Activated CD8-positive, alpha-beta memory T cell treated with anti-CD3 and anti-CD28 coated beads for 36 hours (primary cell): ENCODE results near the gene POLR2F. TPM values are rescaled to one million over a fixed set of nuclear protein-coding genes. Genes with fewer than 3 reads are reported as not detected.

Experiments used
- CTCF ChIA-PET: fragments of 350-600 bp; sonication (Branson Sonifier 250); formaldehyde crosslinking; loops from one replicate; lab custom pipeline; 2021; ENCODE audit warnings: antibody characterized with exemption; lab: Charles Lee
- POLR2A ChIA-PET: fragments of 350-600 bp; sonication (Branson Sonifier 250); formaldehyde crosslinking; loops from one replicate; lab custom pipeline; 2021; ENCODE audit warnings: antibody characterized with exemption; lab: Charles Lee
- total RNA-seq, 2 experiments: library from RNA; stranded (reverse); gene quantifications; one replicate each; pipeline ENCODE4 v1.2.3, GENCODE V29; 2021

The POLR2F gene
- total RNA-seq, 2 experiments from 2014 or later: 136 to 139 TPM

DNA sequence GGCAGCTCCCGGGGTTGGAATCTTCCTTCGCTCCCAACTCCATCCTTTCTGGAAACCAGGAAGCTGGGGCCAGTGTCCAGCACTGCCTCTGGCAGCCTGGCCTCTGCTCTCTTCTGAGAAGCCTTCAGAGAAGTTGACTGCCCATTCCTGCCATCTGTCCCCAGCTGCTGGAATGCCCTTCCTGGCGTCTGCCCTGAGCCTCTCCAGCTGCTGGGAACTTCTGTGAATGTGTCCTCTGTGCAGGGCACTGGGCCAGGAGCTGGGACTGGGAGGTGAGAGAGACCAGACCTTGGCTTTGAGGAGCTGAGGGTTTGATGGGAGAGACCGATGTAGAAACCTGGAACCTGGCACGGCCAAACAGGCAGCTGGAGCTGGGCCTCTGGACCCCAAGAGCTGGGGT is 36.8 kb downstream of the POLR2F start:
- ChIA-PET CTCF (interaction anchor here (1.3 kb wide), 1 partner anchor 13 kb away, joined by 4 read pairs; no protein-coding TSS in a partner anchor), POLR2A (no interaction called here)

DNA sequence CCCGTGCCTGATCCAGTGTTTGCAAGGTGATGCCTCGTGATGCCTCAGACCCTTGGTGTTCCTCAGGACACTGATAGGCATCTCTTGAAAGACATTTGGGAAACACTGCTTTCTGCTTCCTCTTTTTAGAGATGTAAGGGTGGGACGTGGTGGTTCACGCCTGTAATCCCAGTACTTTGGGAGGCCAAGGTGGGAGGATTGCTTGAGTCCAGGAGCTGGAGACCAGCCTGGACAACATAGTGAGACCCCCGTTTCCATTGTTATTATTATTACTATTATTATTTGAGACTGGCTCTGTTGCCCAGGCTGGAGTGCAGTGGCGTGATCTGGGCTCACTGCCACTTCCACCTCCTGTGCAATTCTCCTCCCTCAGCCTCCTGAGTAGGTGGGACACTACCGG is 37.4 kb downstream of the POLR2F start:
- ChIA-PET CTCF (interaction anchor here (1.3 kb wide), 1 partner anchor 13 kb away, joined by 4 read pairs; no protein-coding TSS in a partner anchor), POLR2A (no interaction called here)

DNA sequence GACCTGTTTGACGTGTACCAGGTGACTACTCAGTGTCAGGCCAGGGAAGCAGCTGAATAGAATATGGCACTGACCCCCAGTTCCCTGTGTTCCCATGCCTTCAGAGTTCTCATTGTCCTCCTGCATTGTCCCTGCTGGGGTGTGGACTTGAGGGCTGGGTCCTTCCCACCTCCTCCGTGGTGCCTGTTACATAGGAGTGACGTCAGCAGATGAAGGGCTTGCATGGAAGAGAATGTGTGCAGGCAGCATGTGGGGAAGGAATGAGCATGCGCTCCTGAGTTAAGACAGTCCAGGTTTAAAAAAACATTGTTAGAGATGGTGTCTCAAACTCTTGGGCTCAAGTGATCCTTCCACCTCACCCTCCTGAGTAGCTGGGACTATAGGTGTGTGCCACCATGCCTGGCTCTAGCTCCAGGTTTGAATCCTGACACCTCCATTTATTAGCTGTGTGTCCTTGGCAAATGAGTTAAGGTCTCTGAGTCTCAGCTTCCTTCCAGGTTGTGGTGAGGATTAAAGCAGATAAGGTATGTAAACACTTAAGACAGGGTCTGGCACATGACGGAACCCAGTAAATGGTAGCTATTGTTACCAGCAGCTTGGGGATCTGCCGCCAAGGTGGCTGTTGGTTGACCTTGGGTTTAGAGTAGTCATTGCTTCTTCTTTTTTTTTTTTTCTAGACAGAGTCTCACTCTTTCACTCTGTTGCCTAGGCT is 38.4 kb downstream of the POLR2F start:
- ChIA-PET CTCF (no interaction called here), POLR2A (no interaction called here)

DNA sequence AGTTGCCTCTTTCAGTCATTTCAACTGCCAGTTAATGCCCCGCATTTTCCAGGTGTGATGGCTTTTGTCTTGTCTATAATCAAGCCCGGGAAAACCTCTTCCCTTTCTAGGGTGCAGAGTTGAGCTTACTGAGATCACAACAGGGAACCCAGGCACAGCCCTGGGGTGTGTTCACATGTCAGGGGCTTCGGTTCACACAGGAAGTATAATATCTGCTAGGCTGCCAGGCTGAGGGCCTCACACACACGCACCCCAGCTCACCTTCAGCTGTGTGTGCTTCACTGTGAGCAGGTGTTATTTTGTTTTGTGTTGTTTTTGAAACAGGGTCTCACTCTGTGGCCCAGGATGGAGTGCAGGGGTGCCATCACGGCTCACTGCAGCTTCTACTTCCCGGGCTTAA is 40.5 kb downstream of the POLR2F start:
- ChIA-PET POLR2A (no interaction called here), CTCF (interaction anchor here (1.0 kb wide), 1 partner anchor 10 kb away, joined by 3 read pairs; no protein-coding TSS in a partner anchor)

DNA sequence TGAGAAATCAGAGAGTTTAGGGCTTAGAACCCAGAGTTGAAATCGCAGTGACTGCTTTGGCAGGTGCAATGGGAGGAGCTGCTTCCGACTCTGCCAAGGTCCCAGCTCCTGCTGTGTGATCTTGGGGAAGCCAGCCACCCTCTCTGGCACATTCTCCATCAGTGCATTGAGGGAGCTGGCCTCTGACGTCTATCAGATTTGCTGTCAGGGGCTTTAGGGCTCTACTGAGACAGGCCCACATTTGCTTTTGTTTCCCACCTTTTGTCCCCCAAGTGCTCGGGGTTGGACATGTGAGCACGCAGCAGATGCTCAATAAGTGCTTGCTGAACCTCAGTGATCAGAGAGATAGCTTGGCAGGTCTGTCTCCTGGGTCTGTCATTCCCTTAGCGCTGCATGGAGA is 41.5 kb downstream of the POLR2F start:
- CTCF ChIA-PET: interaction anchor here (1.1 kb wide), 1 partner anchor 58 kb away, joined by 3 read pairs; no protein-coding TSS in a partner anchor
- POLR2A ChIA-PET: no interaction called here

DNA sequence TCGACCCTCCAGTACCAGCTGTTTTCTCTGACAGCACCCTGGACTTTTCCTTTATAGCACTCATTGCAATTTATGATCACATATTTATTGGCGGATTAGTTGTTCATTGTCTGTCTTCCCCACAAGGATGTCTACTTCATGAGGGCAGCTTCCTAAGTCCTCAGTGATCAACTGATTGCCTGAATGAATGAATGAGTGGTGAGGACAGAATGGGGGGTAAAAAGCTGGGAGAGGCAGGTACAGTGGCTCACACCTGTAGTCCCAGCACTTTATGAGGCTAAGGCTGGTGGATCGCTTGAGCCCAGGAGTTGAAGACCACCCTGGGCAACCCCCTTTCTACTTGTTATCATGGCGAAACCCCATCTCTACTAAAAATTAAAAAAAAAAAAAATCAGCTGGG is 42.0 kb downstream of the POLR2F start:
- CTCF ChIA-PET: interaction anchor here (1.1 kb wide), 1 partner anchor 57 kb away, joined by 3 read pairs; no protein-coding TSS in a partner anchor
- POLR2A ChIA-PET: interaction anchor here (0.6 kb wide), 1 partner anchor 9 kb away, joined by 3 read pairs; no protein-coding TSS in a partner anchor

DNA sequence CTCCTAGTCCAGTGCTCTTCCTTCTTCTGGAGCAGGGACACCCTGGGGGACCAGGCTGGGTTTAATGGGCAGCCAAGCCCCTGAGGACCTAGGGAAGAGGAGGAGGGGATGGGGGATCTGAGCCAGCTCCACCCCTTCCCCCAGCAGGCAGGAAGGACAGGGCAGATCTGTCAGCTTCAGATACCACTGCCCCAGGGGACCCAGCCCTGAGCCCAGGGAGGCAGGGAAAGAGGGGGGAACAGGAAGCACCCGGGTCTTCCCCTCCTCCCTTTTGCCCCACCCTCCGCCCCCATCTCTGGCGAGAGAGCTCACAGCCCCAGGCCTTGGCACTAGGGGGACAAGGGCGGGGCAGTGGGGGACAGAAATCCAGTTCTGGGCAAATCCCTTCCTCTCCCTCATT is 42.6 kb downstream of the POLR2F start:
- ChIA-PET CTCF (interaction anchor here (1.1 kb wide), 1 partner anchor 56 kb away, joined by 3 read pairs; no protein-coding TSS in a partner anchor), POLR2A (interaction anchor here (0.6 kb wide), 1 partner anchor 10 kb away, joined by 3 read pairs; no protein-coding TSS in a partner anchor)

DNA sequence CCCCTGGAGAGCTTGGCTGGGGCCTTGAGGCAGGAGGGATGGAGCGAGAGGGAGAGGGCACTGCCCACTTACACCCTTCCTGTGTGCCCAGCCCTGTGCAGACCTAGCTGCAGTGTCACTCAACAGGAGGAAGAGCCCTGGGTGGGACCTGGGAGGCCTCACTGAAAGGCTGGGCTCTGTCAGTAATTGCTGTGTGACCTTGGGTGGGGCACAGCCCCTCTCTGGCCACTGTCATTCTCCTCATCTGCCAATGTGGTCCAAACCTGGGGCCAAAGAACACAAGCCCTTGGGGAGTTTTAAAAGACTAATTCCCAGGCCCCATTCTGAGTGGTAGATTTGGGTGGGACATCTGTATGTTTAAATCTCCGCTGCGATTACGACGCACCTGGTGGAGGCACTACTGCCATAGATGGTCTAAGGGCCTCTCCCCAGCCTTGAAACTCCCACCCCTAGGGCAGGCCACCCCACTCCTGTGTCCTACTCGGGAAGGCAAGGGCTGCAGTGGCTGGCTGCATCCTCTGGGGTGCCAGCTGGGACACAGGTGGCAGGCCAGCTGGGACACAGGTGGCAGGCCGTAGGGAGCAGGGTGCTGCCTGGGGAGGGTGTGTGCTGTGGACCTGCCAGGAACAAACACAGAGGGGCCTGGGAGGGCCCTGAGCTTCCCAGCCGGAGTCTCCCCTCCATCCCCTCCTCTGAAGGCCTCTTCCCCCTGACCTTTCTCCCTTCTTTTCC is 43.2 kb downstream of the POLR2F start:
- CTCF ChIA-PET: no interaction called here

DNA sequence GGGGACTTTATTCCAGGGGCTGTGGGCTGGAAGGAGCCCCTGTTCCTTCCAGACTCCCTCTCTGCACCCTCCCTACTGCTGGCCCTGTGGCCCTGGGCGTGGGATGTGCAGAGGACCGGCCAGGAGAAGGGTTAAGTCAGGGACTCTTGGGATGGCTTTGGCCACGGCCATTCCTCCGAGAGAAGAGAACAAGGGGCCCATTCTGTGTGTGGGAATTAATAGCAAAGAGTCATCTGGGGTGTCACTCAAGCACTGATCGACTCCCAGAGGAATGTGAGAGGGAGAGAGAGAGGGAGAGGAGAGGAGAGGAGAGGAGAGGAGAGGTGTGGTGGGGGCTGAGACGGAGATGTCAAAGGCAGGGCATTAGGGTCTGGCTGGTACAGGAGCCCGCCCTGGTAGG is 45.0 kb downstream of the POLR2F start:
- CTCF ChIA-PET: no interaction called here
- POLR2A ChIA-PET: no interaction called here

More for the DNA sequence above, 43.2 kb downstream of the POLR2F start:
- POLR2A ChIA-PET: no interaction called here

DNA sequence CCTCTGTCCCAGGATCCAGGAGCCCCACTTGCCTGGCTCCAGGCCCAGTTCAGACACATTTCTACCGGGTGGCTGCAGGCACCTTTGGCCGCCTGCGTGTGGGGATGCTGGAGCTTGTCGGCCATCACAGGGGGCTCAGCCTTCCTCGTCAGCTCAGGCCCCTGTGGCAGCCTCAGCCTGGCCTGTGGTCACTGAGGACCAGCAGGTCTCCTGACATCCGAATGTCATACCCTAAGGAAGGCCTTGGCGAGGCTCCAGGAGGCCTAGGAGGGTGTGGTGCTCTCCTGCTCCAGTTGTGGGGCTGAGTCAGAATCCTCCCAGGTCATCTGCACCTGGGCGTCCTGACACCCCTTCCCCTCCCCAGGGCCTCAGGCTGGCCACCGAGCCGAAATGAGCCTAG is 45.7 kb downstream of the POLR2F start:
- CTCF ChIA-PET: no interaction called here
- POLR2A ChIA-PET: no interaction called here

DNA sequence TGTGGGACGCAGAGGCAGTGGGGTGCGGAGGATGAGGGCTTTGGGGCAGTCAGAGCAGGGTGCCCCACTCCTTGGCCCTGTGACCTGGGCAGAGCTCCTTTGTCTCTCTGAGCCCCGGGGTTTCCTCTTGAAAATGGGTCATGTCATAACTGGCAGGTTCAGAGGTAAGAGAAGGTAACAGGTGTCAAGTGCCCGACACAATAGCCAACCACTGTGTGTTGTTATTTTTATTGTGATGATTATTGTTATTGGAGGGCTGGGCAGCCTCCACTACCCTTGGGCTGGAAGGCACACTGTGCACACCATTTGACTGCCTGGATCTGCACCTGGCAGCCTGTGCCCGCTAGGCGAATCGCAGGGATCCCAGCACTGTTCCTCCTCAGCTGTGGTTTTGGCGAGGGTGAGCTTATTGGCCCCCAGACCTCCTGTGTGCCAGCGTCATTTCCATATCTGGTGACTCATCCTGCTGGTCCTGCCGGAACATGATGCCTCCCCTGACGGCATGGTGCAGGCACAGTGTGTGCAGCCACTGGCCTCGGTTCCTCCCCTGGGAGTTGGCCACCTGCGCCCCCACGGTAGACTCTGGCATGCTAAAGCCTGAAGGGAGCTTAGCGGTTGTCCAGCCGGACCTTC is 46.3 kb downstream of the POLR2F start:
- ChIA-PET CTCF (no interaction called here), POLR2A (no interaction called here)

DNA sequence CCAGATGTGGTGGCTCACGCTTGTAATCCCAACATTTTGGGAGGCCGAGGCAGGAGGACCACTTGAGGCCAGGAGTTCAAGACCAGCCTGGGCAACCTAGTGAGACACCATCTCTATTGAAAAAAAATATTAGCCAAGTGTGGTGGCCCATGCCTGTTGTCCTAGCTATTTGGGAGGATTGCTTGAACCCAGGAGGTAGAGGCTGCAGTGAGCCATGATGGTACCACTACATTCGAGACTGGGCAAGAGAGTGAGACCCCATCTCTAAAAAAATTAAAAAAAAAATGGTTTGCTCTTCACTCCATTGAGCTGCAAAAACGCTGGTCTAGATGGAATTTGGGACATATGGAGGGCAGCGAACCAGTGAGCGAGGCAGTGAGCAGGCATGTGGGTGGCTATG is 52.4 kb downstream of the POLR2F start:
- CTCF ChIA-PET: interaction anchor here (0.6 kb wide), 1 partner anchor 398 kb away, joined by 5 read pairs; no protein-coding TSS in a partner anchor
- POLR2A ChIA-PET: no interaction called here

DNA sequence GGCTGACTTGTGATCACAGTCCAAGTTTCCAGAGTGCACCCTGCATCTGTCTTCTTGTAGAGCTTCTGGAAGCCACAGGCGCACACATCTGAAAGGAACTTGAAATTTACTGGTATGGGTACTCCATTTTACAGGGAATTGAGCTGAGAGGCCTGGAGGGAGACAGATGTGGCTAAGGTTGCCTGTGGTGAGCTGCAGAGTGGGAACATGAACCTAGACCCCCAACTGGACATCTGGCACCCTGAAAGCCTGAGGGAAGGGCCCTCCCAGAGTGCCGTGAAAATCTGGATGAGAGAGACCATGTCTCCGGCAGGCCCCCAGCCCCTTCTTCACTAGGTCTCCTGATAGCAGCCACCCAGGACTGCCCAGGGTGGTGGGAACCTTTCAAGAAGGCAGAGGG is 53.4 kb downstream of the POLR2F start:
- CTCF ChIA-PET: no interaction called here
- POLR2A ChIA-PET: no interaction called here

DNA sequence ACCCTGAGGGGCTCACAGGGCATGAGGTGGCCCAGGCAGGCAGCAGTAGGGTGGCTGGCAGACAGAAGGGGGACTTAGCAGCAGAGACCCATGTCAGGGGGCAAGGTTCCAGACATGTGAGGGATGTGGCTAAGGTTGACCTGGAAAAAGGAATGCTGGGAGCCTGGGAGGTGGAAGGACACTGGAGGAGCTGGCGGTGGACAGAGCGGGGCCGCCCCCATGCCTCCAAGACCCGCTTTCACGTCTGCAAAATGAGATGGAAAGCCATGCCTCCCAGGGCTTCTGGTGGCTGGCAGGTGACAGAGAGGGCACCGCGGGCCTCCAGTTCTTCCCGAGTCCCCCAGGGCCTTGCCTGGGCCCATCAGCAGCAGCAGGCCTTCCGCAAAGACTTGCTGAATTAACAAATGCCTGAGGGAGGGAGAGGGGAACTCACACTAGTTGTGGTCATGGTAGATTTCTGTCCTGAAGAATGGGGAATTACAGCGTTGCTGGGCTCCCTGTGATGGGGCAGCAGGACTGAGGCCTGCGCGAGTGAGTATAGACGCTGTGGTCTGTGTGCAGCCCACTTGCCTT is 53.9 kb downstream of the POLR2F start:
- ChIA-PET CTCF (no interaction called here), POLR2A (no interaction called here)

DNA sequence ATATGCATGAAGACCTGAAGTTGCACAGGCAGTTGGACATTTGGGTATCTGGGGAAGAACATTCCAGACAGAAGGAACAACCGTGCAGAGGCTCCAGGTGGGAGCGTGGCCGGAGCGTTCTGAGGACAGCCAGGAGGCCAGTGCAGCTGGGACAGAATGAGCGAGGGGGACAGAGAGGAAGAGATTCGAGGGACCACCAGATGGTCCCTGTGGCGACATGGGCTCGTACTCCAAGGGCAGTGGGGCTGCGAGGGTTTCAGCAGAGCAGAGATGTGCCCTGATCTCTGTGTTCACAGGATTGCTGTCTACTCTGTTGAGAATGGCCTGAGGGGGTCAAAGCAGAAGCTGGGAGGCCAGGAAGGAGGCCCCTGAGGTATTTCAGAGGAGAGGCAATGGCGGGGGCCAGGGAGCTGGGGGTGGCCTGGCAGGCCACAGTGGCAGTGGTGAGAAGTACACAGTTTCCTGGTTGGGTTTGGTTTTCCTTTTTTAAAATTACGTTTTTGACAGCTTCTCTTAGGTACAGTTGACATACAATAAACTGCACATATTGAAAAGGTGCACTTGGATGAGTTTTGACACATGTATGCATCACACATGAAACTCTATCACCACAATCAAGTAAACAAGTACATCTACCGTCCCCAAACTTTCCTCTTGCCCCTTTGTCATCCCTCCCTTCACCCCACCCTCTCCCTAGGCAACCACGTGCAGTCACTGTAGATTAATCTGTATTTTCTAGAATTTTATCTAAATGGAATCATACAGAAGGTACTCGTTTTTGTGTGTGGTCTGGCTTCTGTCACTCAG is 55.7 kb downstream of the POLR2F start:
- ChIA-PET CTCF (interaction anchor here (0.8 kb wide), 1 partner anchor 567 kb away, joined by 3 read pairs; no protein-coding TSS in a partner anchor), POLR2A (no interaction called here)

DNA sequence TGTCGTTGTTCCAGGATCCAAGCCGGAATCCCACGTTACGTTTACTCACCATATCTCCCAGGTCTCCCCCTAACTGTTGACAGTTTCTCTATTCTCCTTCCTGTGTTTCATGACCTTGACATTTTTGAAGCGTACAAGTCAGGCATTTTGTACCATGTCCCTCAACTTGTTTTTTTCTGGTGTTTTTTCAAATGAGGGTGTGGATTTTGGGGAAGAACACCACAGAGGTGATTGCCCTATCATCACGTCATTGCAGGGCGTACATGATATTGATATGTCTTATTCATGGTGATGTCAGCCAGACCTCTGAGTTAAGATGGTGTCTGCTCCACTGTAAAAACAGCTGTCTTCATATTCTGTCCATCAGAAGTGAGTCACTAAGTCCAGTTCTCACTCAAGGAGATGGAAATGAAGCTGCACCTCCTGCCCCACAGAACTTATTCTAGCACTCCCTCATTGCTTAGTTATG is 59.1 kb downstream of the POLR2F start:
- ChIA-PET POLR2A (no interaction called here), CTCF (no interaction called here)

DNA sequence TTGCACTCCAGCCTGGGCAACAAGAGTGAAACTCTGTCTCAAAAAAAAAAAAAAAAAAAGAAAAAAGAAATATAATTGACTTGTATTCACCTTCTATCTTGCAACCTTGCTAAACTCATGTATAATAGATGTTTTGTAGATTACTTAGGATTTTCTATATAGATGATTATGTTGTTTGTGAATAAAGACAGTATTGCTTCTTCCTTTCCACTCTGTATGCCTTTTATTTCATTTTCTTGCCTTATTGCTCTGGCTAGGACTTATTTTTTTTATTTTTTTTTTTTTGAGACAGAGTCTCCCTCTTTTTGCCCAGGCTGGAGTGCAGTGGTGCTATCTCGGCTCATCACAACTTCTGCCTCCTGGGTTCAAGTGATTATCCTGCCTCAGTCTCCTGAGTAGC is 60.6 kb downstream of the POLR2F start:
- ChIA-PET CTCF (no interaction called here), POLR2A (no interaction called here)
